GM21576 (cell line): ENCODE results near the gene ADAM10.

ENCODE experiments used
- ATAC-seq: cut with Tn5 transposase; IDR thresholded peaks from one replicate; pipeline ENCODE4 v1.9.1; 2021; ENCODE audit warnings: mild to moderate bottlenecking, moderate library complexity; ENCODE audit not compliant: unreplicated experiment

Gene ADAM10

GRCh38 chr15:58755956-58756355, 6.4 kb upstream of the ADAM10 start:
- ATAC-seq: no peak

DNA sequence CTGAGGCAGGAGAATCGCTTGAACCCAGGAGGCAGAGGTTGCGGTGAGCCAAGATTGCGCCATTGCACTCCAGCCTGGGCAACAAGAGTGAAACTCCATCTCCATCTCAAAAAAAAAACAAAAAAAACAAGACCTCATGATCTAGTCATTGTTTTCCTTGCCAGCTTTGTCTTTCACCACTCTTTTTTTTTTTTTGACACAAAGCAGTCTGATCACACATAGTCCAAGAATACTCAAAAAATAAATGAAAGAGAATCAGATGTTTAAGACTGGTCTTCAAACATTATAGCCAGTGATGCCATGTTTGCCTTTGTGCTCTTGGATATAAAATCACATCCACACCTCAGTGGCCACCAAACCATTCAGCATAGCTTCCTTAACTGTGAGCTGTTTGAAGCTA, 5.8 kb upstream of the ADAM10 start:
- ATAC-seq: no peak

GRCh38 chr15:58752716-58753115, 3.2 kb upstream of the ADAM10 start:
- no peak for ATAC-seq

GRCh38 chr15:58748852-58749531, 515 bp downstream of the ADAM10 start:
- peak; percentile 27 for ATAC-seq

DNA sequence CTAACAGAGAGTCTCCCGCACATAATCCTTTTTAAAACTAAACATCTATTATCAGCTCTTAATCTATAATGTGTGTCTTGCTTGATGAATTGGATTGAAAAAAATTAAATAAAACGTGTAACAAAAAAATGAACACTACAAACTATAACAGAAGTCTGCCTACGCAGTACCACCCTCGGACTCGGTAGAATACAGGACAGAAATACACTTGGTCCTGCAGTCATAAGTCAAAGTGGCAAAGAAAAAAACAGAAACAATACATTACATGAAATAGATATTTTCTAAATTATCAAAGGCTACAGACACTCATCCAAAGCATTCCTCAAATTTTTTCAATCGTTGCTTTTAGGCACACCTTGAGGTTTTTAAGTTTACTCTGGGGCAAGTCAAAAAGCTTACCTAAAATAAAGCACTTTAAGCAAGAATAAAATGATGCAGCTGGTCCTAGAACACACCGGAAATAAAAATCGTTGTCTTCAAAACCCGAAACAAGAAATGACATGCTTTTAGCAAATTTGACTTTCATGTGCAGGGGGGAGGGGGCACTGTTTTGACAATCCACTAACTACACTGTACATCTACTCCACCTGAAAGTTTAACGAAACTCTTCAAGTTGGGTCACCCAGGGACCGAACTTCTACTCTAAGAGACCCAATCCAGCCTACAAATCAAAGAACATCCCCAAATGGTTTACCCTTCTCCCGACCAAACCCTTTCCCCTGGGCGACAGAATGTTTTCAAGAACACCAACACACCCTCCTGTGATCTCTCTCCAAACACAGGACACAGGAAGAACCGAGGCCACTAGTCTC, 1.3 kb downstream of the ADAM10 start:
- ATAC-seq: peak; percentile 0

- no peak for ATAC-seq
These were observed 3.3 kb downstream of the ADAM10 start for GRCh38 chr15:58746174-58746573.

DNA sequence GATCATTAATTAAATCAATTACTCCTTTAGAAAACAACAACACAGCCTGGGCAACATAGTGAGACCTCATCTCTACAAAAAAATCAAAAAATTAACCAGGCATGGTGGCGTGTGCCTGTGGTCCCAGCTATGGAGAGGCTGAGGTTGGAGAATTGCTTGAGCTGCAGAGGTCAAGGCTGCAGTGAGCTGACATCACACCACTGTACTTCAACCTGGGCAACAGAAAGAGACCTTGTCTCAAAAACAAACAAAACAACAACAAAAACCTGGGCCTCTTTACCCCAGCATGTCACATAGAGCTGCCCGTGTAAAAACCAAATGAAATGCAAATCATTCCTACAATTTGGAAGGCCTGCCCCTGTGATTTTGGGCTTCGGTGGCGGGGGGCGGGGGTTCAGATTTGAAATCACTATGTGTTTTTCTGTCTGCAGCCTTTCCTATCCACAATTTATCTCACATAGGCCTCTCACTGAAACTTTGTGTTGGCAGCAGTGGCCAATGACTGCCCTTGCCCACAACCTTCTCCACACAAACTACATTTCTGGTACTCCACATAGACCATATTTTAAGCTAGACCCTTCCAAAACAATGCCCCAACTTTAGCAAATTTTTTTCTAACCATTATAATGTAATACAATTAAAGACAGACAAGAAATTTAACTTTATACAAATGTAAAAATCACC, 6.5 kb downstream of the ADAM10 start:
- no peak for ATAC-seq

DNA sequence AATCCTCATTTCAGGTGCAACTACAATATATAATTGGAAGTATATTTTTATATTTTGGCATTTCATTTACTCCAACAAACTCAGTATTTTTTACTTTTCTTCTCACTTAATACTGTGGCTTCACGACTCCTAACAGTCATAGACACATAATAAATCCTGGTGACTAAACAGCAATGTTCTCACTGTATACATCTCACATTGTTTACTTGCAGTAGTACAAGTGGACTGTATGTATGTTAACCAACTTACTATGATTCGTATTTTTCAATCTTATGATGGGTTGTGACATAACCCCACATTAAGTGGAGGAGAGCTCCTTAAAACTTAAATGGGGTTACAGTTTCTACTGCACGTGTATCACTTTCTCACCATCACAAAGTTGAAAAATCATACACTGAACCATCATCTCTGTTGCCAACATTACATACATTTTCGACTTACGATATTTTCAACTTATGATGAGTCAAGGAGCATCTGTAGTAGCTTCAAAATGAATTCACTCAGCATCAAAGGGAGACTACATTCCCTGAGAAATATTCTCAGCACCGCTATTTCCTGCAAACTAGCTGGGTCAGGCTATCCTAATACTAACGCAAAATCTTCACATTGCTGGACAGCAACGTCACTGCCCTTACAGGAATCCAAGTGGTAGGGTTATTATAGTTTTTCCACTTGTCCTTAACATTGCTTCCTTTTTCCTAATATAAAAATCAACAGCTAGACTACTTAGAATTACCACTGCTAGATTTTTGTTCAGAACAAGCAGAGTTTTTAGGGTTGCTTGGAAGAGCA, 7.3 kb downstream of the ADAM10 start:
- ATAC-seq: no peak

DNA sequence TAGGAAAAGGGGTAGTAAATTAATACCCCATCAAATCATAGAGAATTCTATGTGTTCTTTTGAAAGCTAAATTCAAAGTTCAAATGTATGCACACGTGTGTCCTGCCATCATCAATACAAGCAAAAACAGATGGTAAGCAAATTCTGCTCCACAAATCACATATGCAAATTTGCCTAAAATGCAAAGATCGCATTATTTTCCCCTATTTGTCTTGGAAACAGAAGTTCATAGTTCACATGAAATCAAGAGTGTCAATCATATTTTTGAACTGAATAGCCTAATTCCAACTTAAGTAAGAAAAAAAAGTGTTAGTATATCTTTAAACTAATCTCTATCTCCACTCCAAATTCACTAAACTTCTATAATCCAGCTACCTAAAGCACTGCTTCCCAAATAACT, 8.5 kb downstream of the ADAM10 start:
- ATAC-seq: no peak

DNA sequence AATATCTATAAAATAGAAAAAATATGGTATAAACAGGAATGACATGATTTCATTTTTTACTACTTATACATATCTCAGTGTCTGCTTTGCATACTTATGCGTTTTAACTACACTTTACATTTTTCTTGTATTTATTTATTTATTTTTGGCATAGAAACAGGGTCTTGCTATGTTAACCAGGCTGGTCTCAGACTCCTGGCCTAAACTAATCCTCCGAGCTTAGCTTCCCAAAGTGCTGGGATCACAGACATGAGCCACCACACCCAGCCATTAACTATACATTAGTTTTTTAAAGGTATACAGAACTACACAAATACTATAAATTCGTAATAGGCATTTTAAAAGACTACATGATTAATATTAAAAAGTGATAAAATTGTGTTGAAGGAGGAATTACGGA, 9.1 kb downstream of the ADAM10 start:
- no peak for ATAC-seq

- ATAC-seq: no peak
These were observed 11.3 kb downstream of the ADAM10 start for GRCh38 chr15:58738046-58738707.

GRCh38 chr15:58737298-58737697, 12.2 kb downstream of the ADAM10 start:
- ATAC-seq: no peak

- no peak for ATAC-seq
These were observed 13.4 kb downstream of the ADAM10 start for GRCh38 chr15:58736018-58736643.

DNA sequence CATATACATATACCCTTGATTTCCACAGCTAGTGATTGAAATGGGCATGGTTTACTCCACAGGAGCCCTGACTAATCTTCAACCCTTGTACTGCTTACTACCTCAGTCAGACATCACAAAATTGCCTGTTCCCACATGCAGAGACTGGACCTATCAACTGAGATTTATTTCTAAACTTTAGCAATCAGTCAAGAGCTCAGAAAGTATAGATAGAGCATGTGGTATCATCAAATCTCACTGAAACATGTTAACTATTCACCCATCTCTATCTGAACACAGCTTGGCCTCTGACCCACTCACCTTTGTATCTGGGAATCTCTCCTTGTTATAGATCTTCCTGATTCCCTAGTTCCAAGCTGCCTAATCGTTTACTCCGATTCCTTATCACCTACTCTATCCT, 14.6 kb downstream of the ADAM10 start:
- no peak for ATAC-seq

DNA sequence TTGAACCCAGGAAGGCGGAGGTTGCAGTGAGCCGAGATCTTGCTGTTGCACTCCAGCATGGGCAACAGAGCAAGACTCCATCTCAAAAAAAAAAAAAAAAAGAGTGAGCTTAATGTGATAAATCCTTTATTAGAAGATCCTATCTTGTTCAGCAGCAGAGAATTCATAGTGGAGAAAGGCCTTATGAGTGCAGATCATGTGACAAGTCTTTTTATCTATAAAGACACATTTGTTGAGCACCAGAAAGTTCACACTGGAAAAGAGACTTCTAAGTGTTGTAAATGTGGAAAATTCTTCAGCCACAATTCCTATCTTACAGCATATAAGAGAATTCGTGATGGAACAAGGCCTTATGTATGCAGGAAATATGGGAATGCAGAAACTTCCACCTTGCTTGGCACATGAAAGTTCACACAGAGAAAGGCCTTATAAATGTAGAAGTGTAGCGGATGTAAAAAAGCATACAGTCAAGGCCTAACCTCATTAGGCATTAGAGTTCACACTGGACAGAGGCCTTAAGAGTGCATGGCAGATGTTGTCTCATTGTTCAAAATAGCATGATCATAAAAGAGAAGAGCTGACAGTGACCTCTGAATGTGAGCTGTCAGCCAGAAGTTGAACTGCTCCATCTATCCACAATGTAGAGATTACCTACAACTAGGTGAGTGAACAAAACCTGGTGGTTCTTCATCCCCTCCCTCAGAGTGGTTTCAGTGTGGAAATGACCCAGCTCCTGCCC, 16.7 kb downstream of the ADAM10 start:
- no peak for ATAC-seq

DNA sequence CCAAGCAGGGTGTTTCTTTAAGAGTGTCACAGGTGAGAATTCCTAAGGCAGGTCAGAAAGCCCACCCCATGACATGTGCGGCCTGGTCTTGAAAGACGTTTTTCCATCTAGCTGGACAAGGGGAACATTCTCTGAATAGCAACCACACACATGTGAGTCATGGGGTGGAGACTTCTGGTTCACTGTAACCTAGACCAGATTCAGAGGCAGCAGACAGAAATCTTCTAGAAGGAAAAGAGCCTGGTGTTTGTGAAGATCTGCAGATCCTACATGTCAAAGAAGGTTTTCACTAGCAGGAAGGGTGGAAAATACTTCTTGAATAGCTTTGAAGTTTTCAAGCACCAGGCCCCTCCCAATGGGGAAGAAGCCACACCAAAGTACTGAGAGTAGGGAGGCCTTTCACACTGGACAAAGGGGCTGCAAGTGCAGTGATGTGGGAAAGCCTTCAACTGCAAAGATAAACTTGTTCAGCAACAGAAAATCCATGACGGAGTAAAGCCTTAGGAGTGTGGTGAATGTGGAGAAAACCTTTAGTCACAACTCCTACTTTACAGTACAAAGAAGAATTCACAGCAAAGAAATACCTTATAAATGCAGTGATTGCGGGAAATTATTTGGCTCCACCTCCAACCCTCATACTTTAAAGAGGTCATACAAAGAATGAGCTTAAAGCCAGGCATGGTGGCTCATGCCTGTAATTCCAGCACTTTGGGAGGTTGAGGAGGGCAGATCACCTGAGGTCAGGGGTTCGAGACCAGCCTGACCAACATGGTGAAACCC, 17.6 kb downstream of the ADAM10 start:
- ATAC-seq: no peak

- ATAC-seq: no peak
These were observed 22.6 kb downstream of the ADAM10 start for GRCh38 chr15:58726867-58727266.

- peak; percentile 84 for ATAC-seq
These were observed 25.0 kb downstream of the ADAM10 start for GRCh38 chr15:58724466-58724865.

- ATAC-seq: no peak
These were observed 32.1 kb downstream of the ADAM10 start for GRCh38 chr15:58717357-58717756.
